Keratinocyte (primary cell): Measurements from ENCODE around the gene CYP2S1. TPM values are rescaled to one million over a fixed set of nuclear protein-coding genes. Genes with fewer than 3 reads are reported as not detected.
A peak's percentile ranks its signal among the peaks of the same experiment; 100 is the strongest.

Source experiments
- DNase-seq: peaks from one replicate; pipeline ENCODE4 v3.0.0-alpha.2; 2011; ENCODE audit warnings: low read depth, missing footprints, low spot score
- FAIRE-seq: peaks from 2 replicates; lab custom pipeline; 2011; peaks lifted over from hg19 to GRCh38; lab: Jason Lieb, UNC
- H2AFZ ChIP-seq: 2 replicates; pipeline ENCODE4 v1.6.0; 2012; ENCODE audit warnings: low read length, control low read depth, inconsistent platforms; ENCODE audit not compliant: control insufficient read depth
- H3K27ac ChIP-seq: 2 replicates; pipeline ENCODE4 v1.5.1; 2011; ENCODE audit warnings: low read length; ENCODE audit not compliant: control insufficient read depth, insufficient read depth
- H3K27me3 ChIP-seq: 3 replicates; pipeline ENCODE4 v1.6.0; 2011; ENCODE audit warnings: low read length; ENCODE audit not compliant: control insufficient read depth, insufficient read depth; ENCODE audit errors: extremely low read depth
- H3K36me3 ChIP-seq, 2 experiments: 2 replicates in 1 of 2; 3 replicates in 1 of 2; pipeline ENCODE4 v1.5.1; 2011; ENCODE audit warnings: low read length in 2 of 2, mild to moderate bottlenecking in 1 of 2; ENCODE audit not compliant: control insufficient read depth in 2 of 2, insufficient read depth in 2 of 2; ENCODE audit errors: extremely low read depth in 1 of 2
- H3K4me1 ChIP-seq: 3 replicates; pipeline ENCODE4 v1.5.1; 2011; ENCODE audit warnings: low read length; ENCODE audit not compliant: control insufficient read depth, insufficient read depth; ENCODE audit errors: extremely low read depth
- H3K4me2 ChIP-seq: 3 replicates; pipeline ENCODE4 v1.6.0; 2011; ENCODE audit warnings: low read depth, low read length; ENCODE audit not compliant: control insufficient read depth, insufficient read depth; ENCODE audit errors: extremely low read depth
- H3K4me3 ChIP-seq, 3 experiments: fragments of 200-600 bp in 1 of 3; sonication (generic) in 1 of 3; 2 replicates in 2 of 3; 3 replicates in 1 of 3; pipeline ENCODE4 v1.5.1; 2011 to 2016; ENCODE audit warnings: low read length in 3 of 3, mild to moderate bottlenecking in 3 of 3, control low read depth in 2 of 3, inconsistent platforms in 1 of 3, low read depth in 1 of 3, mixed read lengths in 1 of 3, mixed run types in 1 of 3, moderate library complexity in 1 of 3; ENCODE audit not compliant: control insufficient read depth in 2 of 3, insufficient read depth in 2 of 3; ENCODE audit errors: extremely low read depth in 1 of 3
- H3K79me2 ChIP-seq: 2 replicates; pipeline ENCODE4 v1.6.0; 2012; ENCODE audit warnings: low read length; ENCODE audit not compliant: control insufficient read depth, insufficient read depth
- H3K9ac ChIP-seq: 3 replicates; pipeline ENCODE4 v1.6.0; 2011; ENCODE audit warnings: low read length; ENCODE audit not compliant: control insufficient read depth, insufficient read depth; ENCODE audit errors: extremely low read depth
- H3K9me1 ChIP-seq: 3 replicates; pipeline ENCODE4 v1.6.0; 2011; ENCODE audit warnings: low read length; ENCODE audit not compliant: control insufficient read depth, insufficient read depth; ENCODE audit errors: extremely low read depth
- H3K9me3 ChIP-seq: 2 replicates; pipeline ENCODE4 v1.5.1; 2012; ENCODE audit warnings: low read depth, low read length; ENCODE audit not compliant: control insufficient read depth
- H4K20me1 ChIP-seq: 3 replicates; pipeline ENCODE4 v1.6.0; 2011; ENCODE audit warnings: low read length; ENCODE audit not compliant: control insufficient read depth, insufficient read depth; ENCODE audit errors: extremely low read depth
- CTCF ChIP-seq, 3 experiments: IDR thresholded peaks in 1 of 3; conservative IDR thresholded peaks in 1 of 3; optimal IDR thresholded peaks in 1 of 3; 2 replicates in 2 of 3; 3 replicates in 1 of 3; pipeline versions ENCODE3 to v1.5.1; 2011; ENCODE audit warnings: low read length in 3 of 3, mild to moderate bottlenecking in 3 of 3, moderate library complexity in 2 of 3, control low read depth in 1 of 3, inconsistent platforms in 1 of 3; ENCODE audit not compliant: insufficient read depth in 2 of 3; ENCODE audit errors: extremely low read depth in 1 of 3
- EZH2 ChIP-seq: IDR thresholded peaks from one replicate; pipeline ENCODE4 v1.6.1; 2012; ENCODE audit warnings: inconsistent platforms, mild to moderate bottlenecking, low read length, moderate library complexity
- dilution Hi-C: fragments of 300-500 bp; cut with MboI; formaldehyde crosslinking; loops from one replicate; pipeline ENCODE4 v1.7.0; 2020; ENCODE audit warnings: low sequenced_read_pairs; ENCODE audit not compliant: extremely low pct_ligation_motif_present
- polyA plus RNA-seq, 5 experiments: library from polyadenylated mRNA; depleted of rRNA in 3 of 5; stranded (reverse) in 3 of 5; stranded (forward) in 1 of 5; unstranded in 1 of 5; fragments of >200 nt; gene quantifications; 1 replicate in 1 of 5; 2 replicates in 3 of 5; 3 replicates in 1 of 5; pipeline versions ENCODE4 v1.2.1 to v1.2.3, GENCODE V29; 2011 to 2012; ENCODE audit warnings: missing spikeins in 2 of 5, low read depth in 1 of 5, low replicate concordance in 1 of 5

CYP2S1 gene
- polyA plus RNA-seq, 1 donor (not counting 4 experiments of a cell fraction or from before 2014, with no cell fraction given) = 4.9 TPM

GRCh38 chr19:41189425-41190065 lies 3.5 kb upstream of the CYP2S1 start:
- no peak overlapping the region for H3K9ac ChIP-seq
- no peaks in the 10 kb centered on the region for H3K27me3 ChIP-seq
- H4K20me1 ChIP-seq = no peaks in the 10 kb centered on the region
- no peaks in the 10 kb centered on the region for H3K36me3 ChIP-seq
- H3K4me1 ChIP-seq = peaks cover 15% of the 10 kb centered on the region
- H3K9me3 ChIP-seq = no peaks in the 10 kb centered on the region
- TF ChIP-seq EZH2 (no peak), CTCF (optimal IDR thresholded peaks at IDR 0.05 in 1 of 3, IDR thresholded peaks at IDR 0.05 in 1 of 3, conservative IDR thresholded peaks at IDR 0.05 in 1 of 3; ENCODE audit: extremely low read depth in 1 of 3, insufficient read depth in 2 of 3, low read length in 3 of 3) (no peak)
- no peak overlapping the region for H2AFZ ChIP-seq
- DNase-seq (no peak), FAIRE-seq (no peak)
- H3K9me1 ChIP-seq = no peaks in the 10 kb centered on the region
- dilution Hi-C loops = no loop called here
- no peak overlapping the region for H3K4me2 ChIP-seq
- no peak overlapping the region for H3K4me3 ChIP-seq
- H3K79me2 ChIP-seq = peaks cover 3% of the 10 kb centered on the region
- H3K27ac ChIP-seq = no peak overlapping the region

- TF ChIP-seq CTCF (optimal IDR thresholded peaks at IDR 0.05 in 1 of 3, IDR thresholded peaks at IDR 0.05 in 1 of 3, conservative IDR thresholded peaks at IDR 0.05 in 1 of 3; ENCODE audit: extremely low read depth in 1 of 3, insufficient read depth in 2 of 3, low read length in 3 of 3) (no peak), EZH2 (no peak)
- DNase-seq (no peak), FAIRE-seq (peak; percentile 83)
- Histone ChIP-seq H3K27ac (peak overlapping the region; percentile 47), H4K20me1 (no peaks in the 10 kb centered on the region), H3K4me3 (peak overlapping the region; percentile 70 to 87 (median 80)), H3K4me2 (peak overlapping the region; percentile 85), H3K9ac (peak overlapping the region; percentile 73), H3K79me2 (peaks cover 3% of the 10 kb centered on the region), H2AFZ (peak overlapping the region; percentile 58), H3K27me3 (no peaks in the 10 kb centered on the region), H3K9me3 (no peaks in the 10 kb centered on the region), H3K9me1 (no peaks in the 10 kb centered on the region), H3K36me3 (peaks cover 0 to 6% of the 10 kb centered on the region in 2 experiments), H3K4me1 (peaks cover 35% of the 10 kb centered on the region)
- dilution Hi-C loops = no loop called here
Measured at GRCh38 chr19:41193430-41194156, 574 bp downstream of the CYP2S1 start.
